Large intestine (tissue), 12 donors: ENCODE measurements around the gene LYSMD4. TPM values are rescaled to one million over a fixed set of nuclear protein-coding genes. Genes with fewer than 3 reads are reported as not detected.
"Not testable (repeated sequence)": the region's sequence is repeated elsewhere in the genome, so short reads cannot be mapped to it uniquely, and the experiment has no call there.

Source experiments
- DNase-seq, 2 donors: peaks; one replicate each; pipeline versions ENCODE4 v3.0.0 to v3.0.0-alpha.2; 2013
- H3K27ac ChIP-seq: one replicate; pipeline ENCODE4 v1.5.1; 2013; ENCODE audit warnings: low read length
- H3K27me3 ChIP-seq: 2 replicates; pipeline ENCODE4 v1.6.1; 2013; ENCODE audit warnings: low read length; ENCODE audit not compliant: control insufficient read depth, insufficient read depth
- H3K36me3 ChIP-seq: 2 replicates; pipeline ENCODE4 v1.6.1; 2013; ENCODE audit warnings: low read length; ENCODE audit not compliant: control insufficient read depth, insufficient read depth
- H3K4me1 ChIP-seq: one replicate; pipeline ENCODE4 v1.6.1; 2013; ENCODE audit warnings: low read length; ENCODE audit not compliant: control insufficient read depth, insufficient read depth
- H3K4me3 ChIP-seq: one replicate; pipeline ENCODE4 v1.5.1; 2013; ENCODE audit warnings: low read length
- H3K9me3 ChIP-seq: one replicate; pipeline ENCODE4 v1.6.1; 2013; ENCODE audit warnings: mild to moderate bottlenecking, low read depth, low read length, moderate library complexity; ENCODE audit not compliant: control insufficient read depth
- WGBS: methylation state at CpG from one replicate; pipeline ENCODE4 v1.1.5; 2013; ENCODE audit warnings: low lambda C conversion rate; ENCODE audit not compliant: insufficient coverage; 5-methylcytosine and 5-hydroxymethylcytosine counted together
- long read RNA-seq, 11 donors: transcript quantifications; one replicate each; lab custom pipeline, GENCODE V29; 2026
- polyA plus RNA-seq: library from polyadenylated mRNA; unstranded; fragments of 120-200 nt; gene quantifications from one replicate; pipeline ENCODE4 v1.2.1, GENCODE V29; 2013

The LYSMD4 gene
- 17.5 TPM for polyA plus RNA-seq
- long read RNA-seq, donor 1, transcript LYSMD4-203 (1 exons, 2,122 nt): major isoform, 15 of 15 reads
- long read RNA-seq, donor 1, partial matches to known transcripts: 0 of 15 reads
- long read RNA-seq, donor 1, other reads (novel, unspliced or antisense): 0 of 15 reads
- long read RNA-seq, donor 2, transcript LYSMD4-203 (1 exons, 2,122 nt): major isoform, 57 of 62 reads
- long read RNA-seq, donor 2, partial matches to known transcripts: 0 of 62 reads
- long read RNA-seq, donor 2, other reads (novel, unspliced or antisense): 0 of 62 reads
- long read RNA-seq, donor 3: 0 reads
- long read RNA-seq, donor 4, transcript LYSMD4-203 (1 exons, 2,122 nt): major isoform, 10 of 10 reads
- long read RNA-seq, donor 4, partial matches to known transcripts: 0 of 10 reads
- long read RNA-seq, donor 4, other reads (novel, unspliced or antisense): 0 of 10 reads
- long read RNA-seq, donor 5, transcript LYSMD4-203 (1 exons, 2,122 nt): major isoform, 27 of 29 reads
- long read RNA-seq, donor 5, partial matches to known transcripts: 0 of 29 reads
- long read RNA-seq, donor 5, other reads (novel, unspliced or antisense): 0 of 29 reads
- long read RNA-seq, donor 6, transcript LYSMD4-203 (1 exons, 2,122 nt): major isoform, 65 of 69 reads
- long read RNA-seq, donor 6, partial matches to known transcripts: 0 of 69 reads
- long read RNA-seq, donor 6, other reads (novel, unspliced or antisense): 0 of 69 reads
- long read RNA-seq, donor 7, transcript LYSMD4-203 (1 exons, 2,122 nt): major isoform, 29 of 29 reads
- long read RNA-seq, donor 7, partial matches to known transcripts: 0 of 29 reads
- long read RNA-seq, donor 7, other reads (novel, unspliced or antisense): 0 of 29 reads
- long read RNA-seq, donor 8, transcript LYSMD4-203 (1 exons, 2,122 nt): major isoform, 60 of 62 reads
- long read RNA-seq, donor 8, partial matches to known transcripts: 0 of 62 reads
- long read RNA-seq, donor 8, other reads (novel, unspliced or antisense): 0 of 62 reads
- long read RNA-seq, donor 9, transcript LYSMD4-203 (1 exons, 2,122 nt): major isoform, 37 of 38 reads
- long read RNA-seq, donor 9, partial matches to known transcripts: 0 of 38 reads
- long read RNA-seq, donor 9, other reads (novel, unspliced or antisense): 0 of 38 reads
- long read RNA-seq, donor 10, transcript LYSMD4-203 (1 exons, 2,122 nt): major isoform, 41 of 43 reads
- long read RNA-seq, donor 10, partial matches to known transcripts: 0 of 43 reads
- long read RNA-seq, donor 10, other reads (novel, unspliced or antisense): 0 of 43 reads
- long read RNA-seq, donor 11, transcript LYSMD4-203 (1 exons, 2,122 nt): major isoform, 24 of 25 reads
- long read RNA-seq, donor 11, partial matches to known transcripts: 0 of 25 reads
- long read RNA-seq, donor 11, other reads (novel, unspliced or antisense): 0 of 25 reads

DNA sequence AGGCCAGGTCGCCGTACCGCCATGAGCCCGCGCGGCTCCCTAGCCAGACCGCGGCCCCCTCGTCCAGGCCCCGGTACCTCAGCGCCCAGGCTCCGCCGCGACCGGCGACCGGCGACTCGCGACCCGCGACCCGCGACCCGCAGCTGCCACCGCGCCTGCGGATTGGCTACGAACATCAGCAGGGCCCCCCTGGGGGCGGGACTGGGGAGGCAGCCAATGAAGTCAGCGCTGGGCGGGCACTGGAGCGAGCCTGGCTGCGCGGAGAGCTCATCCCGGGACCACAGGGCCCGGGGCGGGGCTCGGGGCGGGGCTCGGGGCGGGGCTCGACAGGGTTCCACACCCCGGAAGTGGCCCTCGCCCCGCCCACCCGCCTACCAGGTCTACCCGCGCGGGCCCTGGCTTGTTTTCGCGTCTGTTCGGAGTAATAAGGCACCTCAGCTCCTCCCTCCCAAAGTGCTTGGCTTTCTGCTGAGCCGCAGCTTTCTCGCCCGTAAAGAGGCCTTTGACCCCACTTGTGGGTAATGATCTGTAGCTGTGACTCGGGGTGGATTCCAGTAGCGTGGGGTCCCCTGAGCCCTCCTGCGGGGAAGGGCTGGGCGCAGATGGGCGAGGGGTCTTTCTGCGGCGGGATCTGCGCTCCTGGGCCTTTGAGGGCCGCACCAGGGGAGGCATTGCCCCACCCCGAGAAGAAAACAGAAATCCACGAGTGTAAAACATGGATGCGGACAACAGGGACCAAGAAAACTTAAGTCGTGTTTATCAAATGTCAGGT lies at the start of gene LYSMD4:
TSS of gene LYSMD4 (minus strand) at position 170 of the 772 bp plus-strand sequence. CDS start 1,438 bp downstream, outside the sequence.
- peak within 1 kb of the TSS; percentile 99 for H3K27ac ChIP-seq
- no peaks in the 10 kb centered on the region for H3K27me3 ChIP-seq
- H3K4me3 ChIP-seq: peak within 1 kb of the TSS; percentile 85
- H3K36me3 ChIP-seq: peaks cover 10% of the 10 kb centered on the region
- DNase-seq: peak; percentile 97
- H3K4me1 ChIP-seq: peaks cover 29% of the 10 kb centered on the region
- peaks cover 2% of the 10 kb centered on the region for H3K9me3 ChIP-seq
- WGBS: no CpG with 5 or more reads among the region's 69 CpGs

DNA sequence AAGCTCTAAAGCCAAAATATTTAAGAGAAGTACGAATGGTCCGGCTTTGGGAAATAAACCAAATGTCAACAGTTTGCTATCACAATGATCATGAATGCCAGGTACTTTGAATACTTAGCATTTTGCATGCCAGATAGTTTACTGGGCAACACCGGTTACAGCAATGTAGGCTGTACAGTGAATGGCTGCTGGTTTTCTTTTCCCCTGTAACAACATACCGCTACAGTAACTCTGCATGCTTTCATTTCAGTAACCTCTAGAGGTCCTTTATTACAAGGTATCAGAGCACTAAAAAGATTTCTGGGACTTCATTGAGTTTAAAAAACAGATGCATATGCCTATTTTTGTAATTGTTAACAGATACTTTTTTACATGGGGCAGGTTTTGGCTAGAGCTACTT lies 48.8 kb upstream of the LYSMD4 start:
- DNase-seq, H3K4me1 ChIP-seq, H3K27me3 ChIP-seq, H3K36me3 ChIP-seq, H3K4me3 ChIP-seq, H3K9me3 ChIP-seq, H3K27ac ChIP-seq: not testable (repeated sequence)
- no CpG with 5 or more reads among the region's 4 CpGs for WGBS

DNA sequence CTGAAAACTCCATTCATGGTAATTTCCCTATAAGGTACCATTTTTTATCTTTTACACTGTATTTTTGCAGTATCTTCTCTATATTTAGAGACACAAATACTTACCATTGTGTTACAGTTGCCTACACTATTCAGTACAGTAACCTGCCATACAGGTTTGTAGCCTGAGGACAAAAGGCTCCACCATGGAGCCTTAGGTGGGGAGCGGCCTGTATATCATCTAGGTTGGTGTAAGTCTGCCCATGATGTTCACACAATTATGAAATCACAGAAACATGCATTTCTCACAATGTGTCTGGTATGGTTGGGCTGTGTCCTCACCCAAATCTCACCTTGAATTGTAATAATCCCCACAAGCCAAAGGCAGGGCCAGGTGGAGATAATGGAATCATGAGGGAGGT lies 43.9 kb upstream of the LYSMD4 start:
- DNase-seq: no peak
- Histone ChIP-seq H3K4me3 (no peak overlapping the region), H3K27me3 (no peaks in the 10 kb centered on the region), H3K9me3 (no peaks in the 10 kb centered on the region), H3K27ac (no peak overlapping the region), H3K4me1 (no peaks in the 10 kb centered on the region), H3K36me3 (no peaks in the 10 kb centered on the region)
- WGBS: no CpG with 5 or more reads among the region's 1 CpG

DNA sequence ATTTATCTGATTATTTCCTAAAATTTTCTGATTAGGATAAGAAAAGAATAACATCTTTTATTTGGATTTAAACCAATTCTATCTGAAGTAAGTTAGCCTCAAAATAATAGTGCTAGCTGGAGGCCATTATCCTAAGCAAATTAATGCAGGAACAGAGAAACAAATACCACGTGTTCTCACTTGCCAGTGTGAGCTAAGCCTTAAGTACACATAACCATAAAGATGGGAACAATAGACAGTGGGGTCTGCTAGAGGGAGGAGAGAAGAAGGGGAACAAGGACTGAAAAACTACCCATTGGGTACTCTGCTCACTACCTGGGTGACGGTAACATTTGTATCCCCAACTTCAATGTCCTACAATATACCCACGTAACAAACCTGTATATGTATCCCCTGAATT lies 31.3 kb upstream of the LYSMD4 start:
- WGBS: no CpG with 5 or more reads among the region's 3 CpGs
- no peaks in the 10 kb centered on the region for H3K36me3 ChIP-seq
- no peak overlapping the region for H3K4me3 ChIP-seq
- no peak for DNase-seq
- no peaks in the 10 kb centered on the region for H3K9me3 ChIP-seq
- no peak overlapping the region for H3K27ac ChIP-seq
- no peaks in the 10 kb centered on the region for H3K27me3 ChIP-seq
- H3K4me1 ChIP-seq: no peaks in the 10 kb centered on the region

DNA sequence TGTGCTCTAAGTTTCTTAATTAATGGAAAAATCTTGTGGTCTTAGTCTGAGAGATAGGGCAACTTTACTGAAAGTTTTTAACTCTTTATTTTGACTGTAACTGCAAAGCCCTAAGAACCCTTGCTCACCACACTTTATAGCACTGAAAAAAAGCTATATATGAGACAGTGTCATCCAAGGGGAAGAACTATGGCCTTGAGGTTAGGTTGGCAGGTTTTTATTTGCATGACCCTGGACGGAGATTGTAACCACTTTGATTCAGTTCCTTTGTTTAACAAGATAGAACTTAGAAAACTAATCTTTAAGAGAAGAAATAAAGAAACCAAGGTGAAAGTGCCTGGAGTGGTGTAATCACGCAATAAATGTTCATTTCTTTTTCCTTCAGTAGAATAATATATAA lies 30.6 kb upstream of the LYSMD4 start:
- 71% methylated on average over 1 of the region's 2 CpGs for WGBS
- no peaks in the 10 kb centered on the region for H3K4me1 ChIP-seq

DNA sequence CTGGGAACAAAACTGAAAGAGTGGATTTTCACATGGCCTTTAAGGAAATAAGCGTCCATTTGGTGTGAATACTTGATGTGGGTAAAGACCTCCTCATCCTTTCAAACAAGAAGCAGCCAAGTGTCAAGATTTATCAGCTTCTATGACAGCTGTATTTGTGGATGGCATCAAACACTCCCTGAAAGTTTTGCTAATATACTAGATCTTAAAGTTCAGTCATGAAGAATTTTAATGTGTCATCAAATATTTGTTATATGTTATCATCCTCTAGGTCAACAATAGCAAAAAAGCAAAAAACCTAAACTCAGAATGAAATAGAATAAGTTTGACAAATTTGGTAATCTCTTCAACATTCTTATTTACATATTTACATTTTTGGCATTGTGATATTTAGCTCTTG lies 29.1 kb upstream of the LYSMD4 start:
- H3K36me3 ChIP-seq: no peaks in the 10 kb centered on the region
- no peak overlapping the region for H3K27ac ChIP-seq
- H3K4me1 ChIP-seq: no peaks in the 10 kb centered on the region
- H3K4me3 ChIP-seq: no peak overlapping the region
- no peaks in the 10 kb centered on the region for H3K27me3 ChIP-seq
- no peak for DNase-seq
- WGBS: no CpG with 5 or more reads among the region's 1 CpG
- no peaks in the 10 kb centered on the region for H3K9me3 ChIP-seq

More for the DNA sequence above, 30.6 kb upstream of the LYSMD4 start:
- H3K4me3 ChIP-seq: no peak overlapping the region
- no peak for DNase-seq
- no peaks in the 10 kb centered on the region for H3K36me3 ChIP-seq
- no peaks in the 10 kb centered on the region for H3K27me3 ChIP-seq
- H3K9me3 ChIP-seq: no peaks in the 10 kb centered on the region
- H3K27ac ChIP-seq: no peak overlapping the region

DNA sequence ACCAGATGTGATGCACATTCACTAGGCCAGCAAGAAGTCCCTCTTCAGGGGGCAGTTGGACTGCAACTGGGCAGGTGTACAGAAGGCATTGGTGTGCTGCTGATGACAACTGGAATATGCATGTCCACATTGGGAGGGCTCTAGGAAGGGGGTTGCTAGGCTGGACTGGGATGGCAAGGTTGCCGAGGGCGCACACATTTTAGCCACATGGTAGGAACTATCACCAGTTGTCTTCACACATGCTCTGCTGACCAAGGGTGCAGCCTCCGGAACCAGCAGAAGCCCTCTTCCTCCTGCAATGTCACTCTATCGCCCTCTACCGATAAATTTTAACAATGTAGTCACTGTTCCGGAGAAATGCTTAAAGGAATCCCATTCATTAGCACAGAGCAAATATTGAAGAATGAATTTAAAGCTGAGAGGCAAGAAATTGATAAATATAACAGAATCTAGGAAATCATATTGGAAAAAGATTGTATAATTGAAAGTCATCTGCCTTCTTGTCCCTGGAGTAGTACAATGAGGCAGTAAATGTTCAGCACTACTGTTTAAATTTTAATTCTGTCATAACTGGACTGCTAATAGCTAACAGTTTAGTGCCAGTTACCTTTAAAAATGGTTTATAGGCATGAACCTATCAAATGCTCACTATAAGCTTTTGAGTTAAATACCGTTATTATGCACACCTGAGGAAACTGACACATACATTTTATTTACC lies 22.6 kb upstream of the LYSMD4 start:
- DNase-seq: peak; percentile 55 to 64
- Histone ChIP-seq H3K27ac (no peak overlapping the region), H3K9me3 (no peaks in the 10 kb centered on the region), H3K36me3 (no peaks in the 10 kb centered on the region), H3K4me1 (no peaks in the 10 kb centered on the region), H3K4me3 (no peak overlapping the region), H3K27me3 (no peaks in the 10 kb centered on the region)
- 0% methylated on average over 1 of the region's 7 CpGs for whole genome bisulfite sequencing

DNA sequence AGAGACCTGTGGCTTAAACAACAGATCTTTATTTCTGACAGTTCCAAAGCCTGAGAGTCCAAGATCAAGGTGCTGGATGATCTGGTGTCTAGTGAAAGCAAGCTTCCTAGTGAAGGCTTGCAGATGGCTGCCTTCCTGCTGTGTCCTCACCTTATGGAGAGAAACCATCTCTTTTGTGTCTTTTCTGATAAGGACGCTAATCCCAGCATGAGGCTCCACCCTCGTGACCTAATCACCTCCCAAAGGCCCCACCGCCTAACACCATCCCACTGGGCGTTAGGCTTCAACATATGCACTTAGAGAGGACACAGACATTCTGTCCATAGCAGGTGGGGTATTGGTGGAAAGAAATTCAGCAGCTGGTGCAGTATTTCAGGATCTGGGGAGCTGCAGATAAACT lies 19.8 kb upstream of the LYSMD4 start:
- no peak for DNase-seq
- H3K36me3 ChIP-seq: no peaks in the 10 kb centered on the region
- no peaks in the 10 kb centered on the region for H3K4me1 ChIP-seq
- no peak overlapping the region for H3K4me3 ChIP-seq
- H3K9me3 ChIP-seq: no peaks in the 10 kb centered on the region
- no CpG with 5 or more reads among the region's 4 CpGs for WGBS
- H3K27me3 ChIP-seq: no peaks in the 10 kb centered on the region
- H3K27ac ChIP-seq: no peak overlapping the region

DNA sequence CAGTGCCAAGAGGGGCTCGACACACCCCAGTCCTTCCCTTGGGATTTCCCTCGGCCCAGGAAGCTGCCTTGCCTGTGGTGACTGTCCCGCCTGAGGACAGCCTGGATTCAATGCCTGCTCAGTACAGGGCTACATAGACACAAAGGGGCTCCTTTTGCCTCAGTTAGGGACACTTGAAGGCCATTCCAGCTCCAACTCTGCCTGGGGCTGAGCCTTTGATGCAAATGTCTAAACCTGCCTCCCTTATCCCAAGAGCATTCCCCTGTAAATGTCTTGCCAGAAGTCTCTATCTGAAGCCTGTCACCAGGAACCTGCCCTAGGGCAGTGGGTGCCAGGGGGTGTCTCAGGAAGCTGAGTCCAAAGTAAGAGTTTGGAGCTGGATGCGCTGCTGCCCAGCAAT lies 19.3 kb upstream of the LYSMD4 start:
- no peak overlapping the region for H3K27ac ChIP-seq
- DNase-seq: no peak
- H3K9me3 ChIP-seq: no peaks in the 10 kb centered on the region
- H3K4me3 ChIP-seq: no peak overlapping the region
- H3K27me3 ChIP-seq: no peaks in the 10 kb centered on the region
- no CpG with 5 or more reads among the region's 4 CpGs for WGBS
- H3K36me3 ChIP-seq: no peaks in the 10 kb centered on the region
- no peaks in the 10 kb centered on the region for H3K4me1 ChIP-seq
